Esophagus squamous epithelium (tissue), 5 donors: ENCODE results near the gene LNPEP. TPM values are rescaled to one million over a fixed set of nuclear protein-coding genes. Genes with fewer than 3 reads are reported as not detected.

ENCODE experiments used
- DNase-seq: peaks from one replicate; lab custom pipeline; 2025; lab: John Stamatoyannopoulos, UW
- H3K27ac ChIP-seq, 4 donors: fragments of 200-600 bp; sonication (generic); one replicate each; pipeline ENCODE4 v1.5.1; 2016 to 2019; ENCODE audit warnings: mild to moderate bottlenecking in 1 of 4
- H3K27me3 ChIP-seq, 4 donors: fragments of 200-600 bp; sonication (generic); 1 replicate in 3 of 4; 2 replicates in 1 of 4; pipeline versions ENCODE4 v1.5.1 to v1.6.0; 2017 to 2021; ENCODE audit warnings: antibody characterized with exemption in 1 of 4
- H3K36me3 ChIP-seq, 3 donors: fragments of 200-600 bp; sonication (generic); one replicate each; pipeline ENCODE4 v1.5.1; 2016 to 2019
- H3K4me1 ChIP-seq, 3 donors: fragments of 200-600 bp; sonication (generic); one replicate each; pipeline ENCODE4 v1.5.1; 2017 to 2019
- H3K4me3 ChIP-seq, 4 donors: fragments of 200-600 bp; sonication (generic); 1 replicate in 3 of 4; 2 replicates in 1 of 4; pipeline ENCODE4 v1.5.1; 2016 to 2019; ENCODE audit warnings: mild to moderate bottlenecking in 2 of 4, moderate library complexity in 1 of 4
- H3K9me3 ChIP-seq, 3 donors: fragments of 200-600 bp; sonication (generic); one replicate each; pipeline ENCODE4 v1.5.1; 2016 to 2019
- CTCF ChIP-seq, 6 experiments: fragments of 450-650 bp in 4 of 6; fragments of 200-600 bp in 2 of 6; sonication (generic) in 2 of 6; IDR thresholded peaks; one replicate each; pipeline ENCODE4 v1.5.1; 2016 to 2019; ENCODE audit warnings: antibody characterized with exemption in 6 of 6, mild to moderate bottlenecking in 4 of 6, moderate library complexity in 4 of 6
- POLR2A ChIP-seq, 4 donors: fragments of 450-650 bp; IDR thresholded peaks; one replicate each; pipeline ENCODE4 v1.6.1; 2017; ENCODE audit warnings: antibody characterized with exemption in 4 of 4, mild to moderate bottlenecking in 4 of 4, moderate library complexity in 3 of 4
- WGBS, 2 donors: methylation state at CpG; one replicate each; pipeline ENCODE4 v1.1.5; 2018; 5-methylcytosine and 5-hydroxymethylcytosine counted together
- intact Hi-C: fragments of 100-400 bp; cut with DNase I; formaldehyde crosslinking; loops from one replicate; pipeline ENCODE4 v1.15.0; 2022
- total RNA-seq, 4 donors: library from RNA; depleted of rRNA; stranded (reverse); fragments of >200 nt; gene quantifications; one replicate each; pipeline ENCODE4 v1.1.0, GENCODE V29; 2016
- donor health status: DM: yes; HTN: yes; CAD: no.

The LNPEP gene
- total RNA-seq, 4 donors from 2014 or later, result 32.0 to 48.1 (median 36.0) TPM

GRCh38 chr5:96973532-96974401 lies 37.9 kb downstream of the LNPEP start:
- H3K4me1 ChIP-seq, result peaks cover 0 to 44% (median 8%) of the 10 kb centered on the region in 3 donors
- no peak overlapping the region for H3K4me3 ChIP-seq
- H3K36me3 ChIP-seq, result no peaks in the 10 kb centered on the region
- no peak for DNase-seq
- intact Hi-C loops, result no loop called here
- H3K27me3 ChIP-seq, result no peaks in the 10 kb centered on the region
- no peak for TF ChIP-seq POLR2A (IDR thresholded peaks at IDR 0.05)
- no peak for TF ChIP-seq CTCF (IDR thresholded peaks at IDR 0.05)
- no peaks in the 10 kb centered on the region for H3K9me3 ChIP-seq
- WGBS, 2 donors, result 72 to 83% methylated on average over 2 of the region's 2 CpGs
- H3K27ac ChIP-seq, result no peak overlapping the region

GRCh38 chr5:96975656-96976055 lies 39.8 kb downstream of the LNPEP start:
- H3K4me1 ChIP-seq, result peaks cover 0 to 32% (median 0%) of the 10 kb centered on the region in 3 donors
- H3K27me3 ChIP-seq, result no peaks in the 10 kb centered on the region
- intact Hi-C loops, result no loop called here
- peaks cover 0 to 17% (median 7%) of the 10 kb centered on the region in 3 donors for H3K36me3 ChIP-seq
- no peak for DNase-seq
- H3K9me3 ChIP-seq, result no peaks in the 10 kb centered on the region
- no peak for TF ChIP-seq POLR2A (IDR thresholded peaks at IDR 0.05)
- TF ChIP-seq CTCF (IDR thresholded peaks at IDR 0.05), result no peak
- H3K4me3 ChIP-seq, result no peak overlapping the region
- H3K27ac ChIP-seq, result no peak overlapping the region

GRCh38 chr5:96977228-96977627 lies 41.3 kb downstream of the LNPEP start:
- TF ChIP-seq CTCF (IDR thresholded peaks at IDR 0.05) (no peak), POLR2A (IDR thresholded peaks at IDR 0.05) (no peak)
- H3K9me3 ChIP-seq, result no peaks in the 10 kb centered on the region
- H3K4me3 ChIP-seq, result no peak overlapping the region
- intact Hi-C loops, result no loop called here
- no peak overlapping the region for H3K27ac ChIP-seq
- WGBS, 2 donors, result 84 to 86% methylated on average over 6 of the region's 6 CpGs
- H3K27me3 ChIP-seq, result no peaks in the 10 kb centered on the region
- DNase-seq, result no peak
- peaks cover 0 to 25% (median 0%) of the 10 kb centered on the region in 3 donors for H3K4me1 ChIP-seq
- H3K36me3 ChIP-seq, result peaks cover 0 to 33% (median 7%) of the 10 kb centered on the region in 3 donors

GRCh38 chr5:96978812-96979449 lies 43.1 kb downstream of the LNPEP start:
- H3K27me3 ChIP-seq, result no peaks in the 10 kb centered on the region
- peaks cover 0 to 42% (median 7%) of the 10 kb centered on the region in 3 donors for H3K36me3 ChIP-seq
- H3K9me3 ChIP-seq, result no peaks in the 10 kb centered on the region
- peaks cover 0 to 14% (median 0%) of the 10 kb centered on the region in 3 donors for H3K4me1 ChIP-seq
- H3K4me3 ChIP-seq, result no peak overlapping the region
- 86 to 98% methylated on average over 4 to 5 of the region's 5 CpGs for WGBS, 2 donors
- no peak for DNase-seq
- TF ChIP-seq CTCF (IDR thresholded peaks at IDR 0.05) (no peak), POLR2A (IDR thresholded peaks at IDR 0.05) (no peak)
- H3K27ac ChIP-seq, result no peak overlapping the region
- intact Hi-C loops, result no loop called here
